IMR-90 (cell line): Measurements from ENCODE around the gene RERE. TPM values are rescaled to one million over a fixed set of nuclear protein-coding genes. Genes with fewer than 3 reads are reported as not detected.

Experiments
- ATAC-seq: fragments of 200-7000 bp; cut with Tn5 transposase; 2 replicates; pipeline ENCODE4 v1.9.1; 2020; ENCODE audit warnings: low read depth, mild to moderate bottlenecking, moderate library complexity
- BruUV-seq: library from RNA; stranded (reverse); fragments of 400-500 nt; replicated peaks from 2 replicates; lab custom pipeline; 2021; lab: Mats Ljungman, UMichigan
- CTCF ChIA-PET: fragments of 300-600 bp; formaldehyde crosslinking; extraction: SDS; loops from one replicate; lab custom pipeline; 2021; ENCODE audit warnings: antibody characterized with exemption; lab: Yijun Ruan, JAX
- POLR2A ChIA-PET: fragments of 300-600 bp; sonication (Branson Sonifier 250); formaldehyde crosslinking; loops from one replicate; lab custom pipeline; 2022; ENCODE audit warnings: antibody characterized with exemption; ENCODE audit not compliant: unreplicated experiment; lab: Charles Lee
- DNase-seq: peaks from one replicate; pipeline ENCODE4 v3.0.0; 2013
- H2AFZ ChIP-seq: replicated peaks from 2 replicates; pipeline ENCODE3; 2013; ENCODE audit warnings: low read length, mild to moderate bottlenecking; ENCODE audit not compliant: poor library complexity
- H2AK5ac ChIP-seq: 2 replicates; pipeline ENCODE4 v1.6.1; 2013; ENCODE audit warnings: low read depth, low read length, inconsistent platforms
- H2AK9ac ChIP-seq: replicated peaks from 2 replicates; pipeline ENCODE3; 2013; ENCODE audit warnings: mild to moderate bottlenecking, low read depth, low read length, moderate library complexity; ENCODE audit not compliant: poor library complexity
- H2BK120ac ChIP-seq: 2 replicates; pipeline ENCODE4 v1.6.1; 2013; ENCODE audit warnings: low read depth, low read length, inconsistent platforms
- H2BK15ac ChIP-seq: 3 replicates; pipeline ENCODE4 v1.6.1; 2013; ENCODE audit warnings: low read depth, low read length, inconsistent platforms
- H2BK20ac ChIP-seq: 2 replicates; pipeline ENCODE4 v1.6.1; 2013; ENCODE audit warnings: low read depth, mild to moderate bottlenecking, inconsistent platforms, low read length, moderate library complexity
- H2BK5ac ChIP-seq: 2 replicates; pipeline ENCODE4 v1.6.1; 2013; ENCODE audit warnings: mild to moderate bottlenecking, low read depth, low read length, inconsistent platforms; ENCODE audit not compliant: poor library complexity, severe bottlenecking
- H3K14ac ChIP-seq: replicated peaks from 2 replicates; pipeline ENCODE4 v1.6.1; 2013; ENCODE audit warnings: low read depth, low read length, inconsistent platforms
- H3K18ac ChIP-seq: 2 replicates; pipeline ENCODE4 v1.6.1; 2013; ENCODE audit warnings: low read depth, low read length, control low read depth
- H3K23ac ChIP-seq: 2 replicates; pipeline ENCODE4 v1.6.1; 2013; ENCODE audit warnings: low read depth, low read length, inconsistent platforms
- H3K27ac ChIP-seq: 2 replicates; pipeline ENCODE4 v1.5.1; 2013; ENCODE audit warnings: mild to moderate bottlenecking, control low read depth, low read length; ENCODE audit not compliant: insufficient read depth
- H3K27me3 ChIP-seq: 2 replicates; pipeline ENCODE4 v1.6.1; 2013; ENCODE audit warnings: low read length; ENCODE audit not compliant: control insufficient read depth, insufficient read depth
- H3K36me3 ChIP-seq: 2 replicates; pipeline ENCODE4 v1.6.1; 2013; ENCODE audit warnings: low read length, mixed read lengths; ENCODE audit not compliant: control insufficient read depth, insufficient read depth
- H3K4ac ChIP-seq: 2 replicates; pipeline ENCODE4 v1.6.1; 2013; ENCODE audit warnings: low read depth, low read length, inconsistent platforms
- H3K4me1 ChIP-seq: 2 replicates; pipeline ENCODE4 v1.6.1; 2013; ENCODE audit warnings: low read length, mixed read lengths; ENCODE audit not compliant: control insufficient read depth, insufficient read depth
- H3K4me2 ChIP-seq: 2 replicates; pipeline ENCODE4 v1.6.1; 2013; ENCODE audit warnings: low read depth, mild to moderate bottlenecking, control low read depth, low read length, moderate library complexity
- H3K4me3 ChIP-seq: 2 replicates; pipeline ENCODE4 v1.5.1; 2013; ENCODE audit warnings: low read depth, mild to moderate bottlenecking, control low read depth, low read length, moderate library complexity; ENCODE audit not compliant: insufficient read depth
- H3K56ac ChIP-seq: 2 replicates; pipeline ENCODE4 v1.6.1; 2013; ENCODE audit warnings: low read length, inconsistent platforms; ENCODE audit not compliant: insufficient read depth; ENCODE audit errors: extremely low read depth
- H3K79me1 ChIP-seq, 2 experiments: 2 replicates each; pipeline ENCODE4 v1.6.1; 2013; ENCODE audit warnings: low read length in 2 of 2, inconsistent platforms in 1 of 2, low read depth in 1 of 2
- H3K9ac ChIP-seq: 2 replicates; pipeline ENCODE4 v1.6.1; 2013; ENCODE audit warnings: low read depth, low read length, control low read depth
- H3K9me1 ChIP-seq: 2 replicates; pipeline ENCODE4 v1.6.1; 2013; ENCODE audit warnings: low read length, inconsistent platforms; ENCODE audit not compliant: insufficient read depth
- H3K9me3 ChIP-seq: 2 replicates; pipeline ENCODE4 v1.6.1; 2013; ENCODE audit warnings: low read length; ENCODE audit not compliant: control insufficient read depth, insufficient read depth
- H4K20me1 ChIP-seq: 2 replicates; pipeline ENCODE4 v1.6.1; 2013; ENCODE audit warnings: low read length, inconsistent platforms; ENCODE audit not compliant: insufficient read depth
- H4K5ac ChIP-seq: 2 replicates; pipeline ENCODE4 v1.6.1; 2013; ENCODE audit warnings: mild to moderate bottlenecking, low read depth, low read length, control low read depth
- H4K8ac ChIP-seq, 2 experiments: 2 replicates each; pipeline ENCODE4 v1.6.1; 2013; ENCODE audit warnings: low read depth in 2 of 2, low read length in 2 of 2, control low read depth in 1 of 2, inconsistent platforms in 1 of 2
- H4K91ac ChIP-seq: 2 replicates; pipeline ENCODE4 v1.6.1; 2013; ENCODE audit warnings: low read depth, low read length, inconsistent platforms; ENCODE audit not compliant: insufficient read depth
- BHLHE40 ChIP-seq: fragments of 150-350 bp; IDR thresholded peaks from 2 replicates; pipeline ENCODE4 v1.6.1; 2016; ENCODE audit warnings: mild to moderate bottlenecking, low read depth, low read length
- CEBPB ChIP-seq: IDR thresholded peaks from 2 replicates; pipeline ENCODE4 v1.6.1; 2012; ENCODE audit warnings: low read depth, low read length, improper control_type of control experiment
- CHD1 ChIP-seq: IDR thresholded peaks from 2 replicates; pipeline ENCODE4 v1.6.1; 2012; ENCODE audit warnings: low read depth, low read length, improper control_type of control experiment
- CTCF ChIP-seq: conservative IDR thresholded peaks from 2 replicates; pipeline ENCODE4 v1.5.1; 2012; ENCODE audit warnings: mild to moderate bottlenecking, low read depth, low read length, improper control_type of control experiment
- ELK1 ChIP-seq: fragments of 150-350 bp; IDR thresholded peaks from 2 replicates; pipeline ENCODE4 v1.6.1; 2016; ENCODE audit warnings: low read depth, mild to moderate bottlenecking, low read length, moderate library complexity, borderline replicate concordance
- FOS ChIP-seq: fragments of 150-350 bp; IDR thresholded peaks from 2 replicates; pipeline ENCODE4 v1.6.1; 2016; ENCODE audit warnings: low read depth, low read length
- MAFK ChIP-seq: IDR thresholded peaks from 2 replicates; pipeline ENCODE4 v1.6.1; 2012; ENCODE audit warnings: low read depth, low read length, improper control_type of control experiment
- MAZ ChIP-seq: IDR thresholded peaks from 2 replicates; pipeline ENCODE4 v1.6.1; 2012; ENCODE audit warnings: low read depth, mild to moderate bottlenecking, low read length, improper control_type of control experiment, moderate library complexity, borderline replicate concordance
- MXI1 ChIP-seq: IDR thresholded peaks from 2 replicates; pipeline ENCODE4 v1.6.1; 2012; ENCODE audit warnings: low read depth, mild to moderate bottlenecking, low read length, moderate library complexity, borderline replicate concordance
- NFE2L2 ChIP-seq: fragments of 150-350 bp; IDR thresholded peaks from 2 replicates; pipeline ENCODE4 v1.6.1; 2016; ENCODE audit warnings: low read depth, mild to moderate bottlenecking, low read length
- POLR2A ChIP-seq: IDR thresholded peaks from 2 replicates; pipeline ENCODE4 v1.6.1; 2012; ENCODE audit warnings: mild to moderate bottlenecking, low read depth, low read length
- RAD21 ChIP-seq: IDR thresholded peaks from 2 replicates; pipeline ENCODE4 v1.6.1; 2012; ENCODE audit warnings: low read length, improper control_type of control experiment
- RCOR1 ChIP-seq: IDR thresholded peaks from 2 replicates; pipeline ENCODE4 v1.6.1; 2012; ENCODE audit warnings: mild to moderate bottlenecking, low read length, improper control_type of control experiment; ENCODE audit not compliant: insufficient replicate concordance
- RFX5 ChIP-seq: IDR thresholded peaks from 2 replicates; pipeline ENCODE4 v1.8.0; 2012; ENCODE audit warnings: low read depth, mild to moderate bottlenecking, low read length, moderate library complexity
- SMC3 ChIP-seq: fragments of 150-350 bp; IDR thresholded peaks from 2 replicates; pipeline ENCODE4 v1.6.1; 2016; ENCODE audit warnings: low read depth, mild to moderate bottlenecking, antibody characterized with exemption, low read length, moderate library complexity
- USF2 ChIP-seq: fragments of 150-350 bp; IDR thresholded peaks from 2 replicates; pipeline ENCODE4 v1.6.1; 2017; ENCODE audit warnings: mild to moderate bottlenecking, antibody characterized with exemption, low read length, low read depth
- WGBS, 2 experiments: methylation state at CpG; one replicate each; pipeline versions ENCODE4 v1.1.5 to v1.1.7; 2013; ENCODE audit warnings: missing lambda C conversion rate in 2 of 2; ENCODE audit not compliant: insufficient read length in 1 of 2; ENCODE audit errors: extremely low coverage in 2 of 2; 5-methylcytosine and 5-hydroxymethylcytosine counted together
- dilution Hi-C: fragments of 300-500 bp; cut with HindIII; formaldehyde crosslinking; loops from one replicate; pipeline ENCODE4 v1.14.3; 2018; ENCODE audit warnings: low sequenced_read_pairs; ENCODE audit not compliant: unreplicated experiment
- in situ Hi-C: fragments of 300-500 bp; cut with MboI; formaldehyde crosslinking; loops from 3 replicates; pipeline ENCODE4 v1.14.3; 2019; ENCODE audit warnings: low sequenced_read_pairs, inconsistent platforms, mixed read lengths
- intact Hi-C: fragments of 100-400 bp; cut with micrococcal nuclease; formaldehyde crosslinking; loops from 2 replicates; pipeline ENCODE4 v1.10.0; 2022
- polyA plus RNA-seq, 3 experiments: library from polyadenylated mRNA; depleted of rRNA; stranded (reverse); fragments of >200 nt; gene quantifications; 2 replicates each; pipeline ENCODE4 v1.2.3, GENCODE V29; 2012; ENCODE audit warnings: low replicate concordance in 1 of 3
- total RNA-seq: library from RNA; depleted of rRNA; stranded (reverse); fragments of >200 nt; gene quantifications from 2 replicates; pipeline ENCODE4 v1.2.3, GENCODE V29; 2012

Gene RERE
- total and polyA plus RNA-seq, 2 of the 4 experiments (the other 2 are of a cell fraction) = 11.5 to 25.1 TPM

GRCh38 chr1:8496473-8496872 is 321.0 kb downstream of the RERE start:
- TF ChIP-seq MAFK = no peak
- TF ChIP-seq CEBPB = no peak
- no peak for TF ChIP-seq MXI1
- no peak for TF ChIP-seq FOS
- TF ChIP-seq MAZ = no peak
- no peak for TF ChIP-seq ELK1
- no peak for TF ChIP-seq NFE2L2
- no peak for TF ChIP-seq RAD21
- no peak for TF ChIP-seq POLR2A
- TF ChIP-seq USF2 = no peak
- no peak for TF ChIP-seq CHD1
- no peak for TF ChIP-seq BHLHE40
- TF ChIP-seq RFX5 = no peak
- TF ChIP-seq SMC3 = no peak
- no peak for TF ChIP-seq RCOR1
- no peak for TF ChIP-seq CTCF
- CTCF ChIA-PET = interaction anchor here (0.6 kb wide), 1 partner anchor 24 kb away, joined by 3 read pairs; no protein-coding TSS in a partner anchor
- no peak overlapping the region; the same call in 2 of the 3 replicates for H2BK15ac ChIP-seq
- H3K23ac ChIP-seq = no peak overlapping the region
- dilution Hi-C loops (no loop called here), intact Hi-C loops (no loop called here), in situ Hi-C loops (no loop called here)
- WGBS, 2 experiments = 81% methylated on average over 6 of the region's 8 CpGs; no CpG with 5 or more reads in 1 of the 2 experiments
- DNase-seq (no peak), ATAC-seq (no peak)
- peak overlapping the region; percentile 29; the same call in 1 of the 2 replicates for H4K5ac ChIP-seq
- H3K4me3 ChIP-seq = no peak overlapping the region
- H3K27me3 ChIP-seq = no peaks in the 10 kb centered on the region
- peak overlapping the region; percentile 82; the same call in 1 of the 2 replicates for H2AK5ac ChIP-seq
- POLR2A ChIA-PET = no interaction called here
- BruUV-seq = no TSS peak
- no peak overlapping the region for H3K4me2 ChIP-seq
- peaks cover 32 to 48% of the 10 kb centered on the region in 2 experiments for H3K79me1 ChIP-seq
- H3K9ac ChIP-seq = no peak overlapping the region
- no peak overlapping the region for H3K4ac ChIP-seq
- H3K18ac ChIP-seq = no peak overlapping the region
- H3K56ac ChIP-seq = no peak overlapping the region
- no peak overlapping the region for H2BK5ac ChIP-seq
- H3K9me1 ChIP-seq = peaks cover 8% of the 10 kb centered on the region; the same call in 1 of the 2 replicates
- no peak overlapping the region for H2BK120ac ChIP-seq
- H3K9me3 ChIP-seq = no peaks in the 10 kb centered on the region
- H4K8ac ChIP-seq = no peak overlapping the region
- H3K36me3 ChIP-seq = peaks cover 22% of the 10 kb centered on the region
- H3K4me1 ChIP-seq = peaks cover 6% of the 10 kb centered on the region
- no peak overlapping the region for H2BK20ac ChIP-seq
- H2AFZ ChIP-seq = no peak overlapping the region
- peaks cover 3% of the 10 kb centered on the region; the same call in 1 of the 2 replicates for H4K20me1 ChIP-seq
- H2AK9ac ChIP-seq = no peak overlapping the region
- H4K91ac ChIP-seq = no peak overlapping the region
- no peak overlapping the region for H3K14ac ChIP-seq
- H3K27ac ChIP-seq = peak overlapping the region; percentile 43; the same call in 1 of the 2 replicates
